Activated T-cell treated with anti-CD3 and anti-CD28 coated beads, Interleukin-2, amount 50 U/mL, for 1 hour (primary cell): ENCODE data around the gene CCDC112.
"Not testable (repeated sequence)": the region's sequence is repeated elsewhere in the genome, so short reads cannot be mapped to it uniquely, and the experiment has no call there.

Experiments used
- DNase-seq: peaks from one replicate; pipeline ENCODE4 v3.0.0-alpha.2; 2020

CCDC112 gene

GRCh38 chr5:115296124-115297022, at the start of gene CCDC112:
TSS of gene CCDC112 (minus strand) at chr5:115296654. CDS start at chr5:115296543, 111 bp downstream.
- peak; percentile 78 for DNase-seq

GRCh38 chr5:115345344-115345743, 48.9 kb upstream of the CCDC112 start:
- no peak for DNase-seq

GRCh38 chr5:115343855-115344254, 47.4 kb upstream of the CCDC112 start:
- no peak for DNase-seq

GRCh38 chr5:115342590-115343377, 46.3 kb upstream of the CCDC112 start:
- no peak for DNase-seq

- DNase-seq: no peak
These were observed 45.3 kb upstream of the CCDC112 start for GRCh38 chr5:115341745-115342144.

GRCh38 chr5:115338851-115339250, 42.4 kb upstream of the CCDC112 start:
- no peak for DNase-seq

- DNase-seq: no peak
These were observed 41.4 kb upstream of the CCDC112 start for GRCh38 chr5:115337882-115338281.

- no peak for DNase-seq
These were observed 40.5 kb upstream of the CCDC112 start for GRCh38 chr5:115336964-115337363.

- no peak for DNase-seq
These were observed 39.8 kb upstream of the CCDC112 start for GRCh38 chr5:115336201-115336720.

GRCh38 chr5:115335301-115335700, 38.8 kb upstream of the CCDC112 start:
- no peak for DNase-seq

- DNase-seq: no peak
These were observed 36.7 kb upstream of the CCDC112 start for GRCh38 chr5:115333164-115333563.

- no peak for DNase-seq
These were observed 34.4 kb upstream of the CCDC112 start for GRCh38 chr5:115330830-115331229.

- no peak for DNase-seq
These were observed 33.0 kb upstream of the CCDC112 start for GRCh38 chr5:115329475-115329874.

- not testable (repeated sequence) for DNase-seq
These were observed 32.3 kb upstream of the CCDC112 start for GRCh38 chr5:115328617-115329274.

GRCh38 chr5:115325296-115325959, 29.0 kb upstream of the CCDC112 start:
- no peak for DNase-seq

- DNase-seq: no peak
These were observed 27.6 kb upstream of the CCDC112 start for GRCh38 chr5:115324021-115324420.

GRCh38 chr5:115322729-115323128, 26.3 kb upstream of the CCDC112 start:
- DNase-seq: no peak

GRCh38 chr5:115321309-115321708, 24.9 kb upstream of the CCDC112 start:
- DNase-seq: no peak

- no peak for DNase-seq
These were observed 24.1 kb upstream of the CCDC112 start for GRCh38 chr5:115320515-115320914.

GRCh38 chr5:115320006-115320405, 23.6 kb upstream of the CCDC112 start:
- no peak for DNase-seq

GRCh38 chr5:115319007-115319406, 22.6 kb upstream of the CCDC112 start:
- no peak for DNase-seq

GRCh38 chr5:115317736-115318135, 21.3 kb upstream of the CCDC112 start:
- DNase-seq: no peak

GRCh38 chr5:115317320-115317719, 20.9 kb upstream of the CCDC112 start:
- no peak for DNase-seq
